K562 (cell line): Measurements from ENCODE around the gene PRKAG1. TPM values are rescaled to one million over a fixed set of nuclear protein-coding genes. Genes with fewer than 3 reads are reported as not detected.

Experiments
- ATAC-seq: fragments of 200-7000 bp; cut with Tn5 transposase; 3 replicates; pipeline ENCODE4 v1.9.1; 2020; ENCODE audit warnings: moderate library complexity
- BruUV-seq: library from RNA; stranded (reverse); fragments of 400-500 nt; replicated peaks from 2 replicates; lab custom pipeline; 2021; lab: Mats Ljungman, UMichigan
- CTCF ChIA-PET: fragments of 300-600 bp; formaldehyde crosslinking; extraction: SDS; loops from one replicate; lab custom pipeline; 2021; ENCODE audit warnings: low intra/inter-chr PET ratio; lab: Yijun Ruan, JAX
- POLR2A ChIA-PET: fragments of 300-600, 350-650 bp; sonication (Branson Sonifier 250); formaldehyde crosslinking; extraction: SDS; loops from one replicate; lab custom pipeline; 2021; ENCODE audit warnings: antibody characterized with exemption, inconsistent platforms; lab: Yijun Ruan, JAX
- DNase-seq, 4 experiments: peaks; one replicate each; pipeline versions ENCODE4 v3.0.0 to v3.0.0-alpha.2; 2011 to 2018; ENCODE audit warnings: low spot score in 3 of 4, mixed read lengths in 3 of 4; ENCODE audit errors: extremely low read depth in 1 of 4
- FAIRE-seq: peaks from 2 replicates; lab custom pipeline; 2011; peaks lifted over from hg19 to GRCh38; lab: Jason Lieb, UNC
- H2AFZ ChIP-seq: 2 replicates; pipeline ENCODE4 v1.6.0; 2011; ENCODE audit warnings: low read depth, low read length, control low read depth, inconsistent platforms
- H3K27ac ChIP-seq: fragments of 200-600 bp; 3 replicates; pipeline ENCODE4 v1.8.0; 2011; ENCODE audit warnings: low read depth, mild to moderate bottlenecking, control low read depth, inconsistent platforms, low read length, moderate library complexity, mixed read lengths; ENCODE audit errors: extremely low read depth
- H3K27me3 ChIP-seq, 2 experiments: fragments of 300-600 bp in 1 of 2; 2 replicates in 1 of 2; 3 replicates in 1 of 2; pipeline versions ENCODE4 v1.6.0 to v1.8.0; 2011; ENCODE audit warnings: inconsistent platforms in 2 of 2, low read length in 2 of 2, mild to moderate bottlenecking in 1 of 2, mixed read lengths in 1 of 2, moderate library complexity in 1 of 2; ENCODE audit not compliant: control insufficient read depth in 2 of 2, insufficient read depth in 2 of 2
- H3K36me3 ChIP-seq: fragments of 300-600 bp; 3 replicates; pipeline ENCODE4 v1.8.0; 2011; ENCODE audit warnings: mild to moderate bottlenecking, low read length, inconsistent platforms; ENCODE audit not compliant: control insufficient read depth, insufficient read depth
- H3K4me1 ChIP-seq, 2 experiments: fragments of 200-600 bp in 1 of 2; replicated peaks in 1 of 2; 2 replicates in 1 of 2; 3 replicates in 1 of 2; pipeline versions ENCODE4 v1.5.1 to v1.8.0; 2011; ENCODE audit warnings: inconsistent platforms in 2 of 2, low read length in 2 of 2, mild to moderate bottlenecking in 1 of 2, mixed read lengths in 1 of 2, moderate library complexity in 1 of 2; ENCODE audit not compliant: control insufficient read depth in 2 of 2, insufficient read depth in 2 of 2
- H3K4me2 ChIP-seq: 2 replicates; pipeline ENCODE4 v1.6.1; 2011; ENCODE audit warnings: low read length, control low read depth, inconsistent platforms, mixed read lengths; ENCODE audit not compliant: insufficient read depth
- H3K4me3 ChIP-seq: fragments of 200-600 bp; sonication (generic), shearing (Covaris generic); 2 replicates; pipeline ENCODE4 v1.5.1; 2016; ENCODE audit warnings: control low read depth, inconsistent platforms
- H3K79me2 ChIP-seq: fragments of 200-600 bp; 3 replicates; pipeline ENCODE4 v1.8.0; 2011; ENCODE audit warnings: low read length, inconsistent platforms; ENCODE audit not compliant: control insufficient read depth, insufficient read depth
- H3K9ac ChIP-seq, 2 experiments: 2 replicates each; pipeline versions ENCODE4 v1.6.0 to v1.6.1; 2011; ENCODE audit warnings: low read depth in 2 of 2, low read length in 2 of 2, control low read depth in 1 of 2, inconsistent platforms in 1 of 2, mild to moderate bottlenecking in 1 of 2, mixed read lengths in 1 of 2; ENCODE audit not compliant: insufficient read depth in 1 of 2
- H3K9me1 ChIP-seq: one replicate; pipeline ENCODE4 v1.6.0; 2011; ENCODE audit warnings: inconsistent platforms, mild to moderate bottlenecking, low read length, moderate library complexity; ENCODE audit not compliant: control insufficient read depth, insufficient read depth
- H3K9me3 ChIP-seq: replicated peaks from 2 replicates; pipeline ENCODE4 v1.5.1; 2011; ENCODE audit warnings: low read depth, low read length, inconsistent platforms; ENCODE audit not compliant: control insufficient read depth, insufficient read depth
- H4K20me1 ChIP-seq: replicated peaks from 2 replicates; pipeline ENCODE4 v1.6.1; 2011; ENCODE audit warnings: low read length, inconsistent platforms, mixed read lengths; ENCODE audit not compliant: control insufficient read depth, insufficient read depth
- FOS ChIP-seq: IDR thresholded peaks from 3 replicates; pipeline ENCODE4 v1.6.1; 2011; ENCODE audit not compliant: insufficient read length; ENCODE audit errors: extremely low read depth
- TAF9B ChIP-seq: fragments of 450-650 bp; IDR thresholded peaks from 2 replicates; pipeline ENCODE4 v1.6.1; 2018; ENCODE audit warnings: mild to moderate bottlenecking; ENCODE audit not compliant: partially characterized antibody
- ZNF274 ChIP-seq: IDR thresholded peaks from 2 replicates; pipeline ENCODE4 v1.6.1; 2011; ENCODE audit warnings: low read depth, mild to moderate bottlenecking, low read length, moderate library complexity, borderline replicate concordance
- WGBS: fragments of 100-300 bp; shearing (Covaris generic); methylation state at CpG from one replicate; pipeline ENCODE4 v1.1.6; 2016; ENCODE audit warnings: low coverage, mixed read lengths; ENCODE audit not compliant: insufficient coverage; ENCODE audit errors: missing lambda C conversion rate; 5-methylcytosine and 5-hydroxymethylcytosine counted together
- in situ Hi-C: fragments of 300-500 bp; cut with MboI; formaldehyde crosslinking; loops from 4 replicates; pipeline ENCODE4 v1.15.0; 2018; ENCODE audit warnings: inconsistent platforms, mixed read lengths
- intact Hi-C: fragments of 100-400 bp; cut with micrococcal nuclease; formaldehyde crosslinking; loops from 2 replicates; pipeline ENCODE4 v1.14.2; 2022
- polyA plus RNA-seq, 8 experiments: library from polyadenylated mRNA; depleted of rRNA in 4 of 8; stranded (reverse) in 5 of 8; unstranded in 3 of 8; fragments of >200 nt; fragmentation: Nextera tagmentation in 2 of 8; fragmentation: Illumina TruSeq in 1 of 8; extraction: Ambion mirVana in 2 of 8; extraction: Trizol in 1 of 8; gene quantifications; 2 replicates each; pipeline versions ENCODE4 v1.2.1 to v1.2.3, GENCODE V29; 2011 to 2014; ENCODE audit warnings: inconsistent platforms in 1 of 8, missing spikeins in 1 of 8
- total RNA-seq, 7 experiments: library from RNA; depleted of rRNA in 6 of 7; stranded (reverse); fragments of >200 nt in 6 of 7; fragmentation: Illumina TruSeq in 2 of 7; extraction: Trizol in 2 of 7; gene quantifications; 2 replicates each; pipeline versions ENCODE4 v1.2.1 to v1.2.3, GENCODE V29; 2011 to 2021; ENCODE audit warnings: low replicate concordance in 1 of 7
- TF ChIP-seq, protein P1 (sequence below): sonication (generic); formaldehyde crosslinking; IDR thresholded peaks from 2 replicates; pipeline ENCODE4 v1.8.1; 2023; ENCODE audit warnings: mild to moderate bottlenecking, missing genetic modification reagents

The PRKAG1 gene
- total and polyA plus RNA-seq, 9 of the 15 experiments (the other 6 are each of a cell fraction or from before 2014, with no cell fraction given): 51.1 to 126 (median 79.1) TPM

DNA sequence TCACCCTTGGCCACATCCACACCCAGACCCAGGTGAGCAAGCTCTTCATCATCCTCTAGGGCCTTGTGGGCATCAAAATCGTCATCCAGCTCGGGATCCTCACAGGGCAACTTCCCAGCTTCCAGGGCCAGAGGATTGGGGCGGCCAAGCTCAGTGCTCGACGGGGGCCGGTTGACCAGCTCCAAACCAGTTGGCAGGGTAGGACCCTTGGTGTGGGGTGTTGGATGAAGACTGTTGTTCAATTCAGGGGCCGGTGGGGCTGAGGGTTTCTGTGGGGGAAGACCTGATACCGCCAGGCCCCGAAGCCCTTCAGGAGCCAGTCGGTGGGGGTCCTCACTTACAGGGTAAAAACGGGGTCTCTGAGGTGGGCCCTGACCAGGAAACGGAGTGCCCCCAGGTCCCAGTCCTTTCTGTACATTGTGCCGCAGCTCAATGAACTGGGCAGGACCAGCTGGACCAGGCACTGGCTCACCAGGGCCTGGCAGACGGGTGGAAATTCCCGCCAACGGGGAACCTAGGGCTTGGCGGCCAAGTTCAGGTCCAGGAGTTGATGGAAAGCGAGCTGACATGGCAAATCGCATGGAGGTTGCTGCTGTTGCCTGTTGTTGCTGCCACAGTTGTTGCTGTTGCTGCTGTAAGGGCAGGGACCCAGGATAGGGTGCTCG is 19.8 kb upstream of the PRKAG1 start (continued):
- TF ChIP-seq, protein P1, sequence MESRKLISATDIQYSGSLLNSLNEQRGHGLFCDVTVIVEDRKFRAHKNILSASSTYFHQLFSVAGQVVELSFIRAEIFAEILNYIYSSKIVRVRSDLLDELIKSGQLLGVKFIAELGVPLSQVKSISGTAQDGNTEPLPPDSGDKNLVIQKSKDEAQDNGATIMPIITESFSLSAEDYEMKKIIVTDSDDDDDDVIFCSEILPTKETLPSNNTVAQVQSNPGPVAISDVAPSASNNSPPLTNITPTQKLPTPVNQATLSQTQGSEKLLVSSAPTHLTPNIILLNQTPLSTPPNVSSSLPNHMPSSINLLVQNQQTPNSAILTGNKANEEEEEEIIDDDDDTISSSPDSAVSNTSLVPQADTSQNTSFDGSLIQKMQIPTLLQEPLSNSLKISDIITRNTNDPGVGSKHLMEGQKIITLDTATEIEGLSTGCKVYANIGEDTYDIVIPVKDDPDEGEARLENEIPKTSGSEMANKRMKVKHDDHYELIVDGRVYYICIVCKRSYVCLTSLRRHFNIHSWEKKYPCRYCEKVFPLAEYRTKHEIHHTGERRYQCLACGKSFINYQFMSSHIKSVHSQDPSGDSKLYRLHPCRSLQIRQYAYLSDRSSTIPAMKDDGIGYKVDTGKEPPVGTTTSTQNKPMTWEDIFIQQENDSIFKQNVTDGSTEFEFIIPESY (CRISPR knock-in tag): peak; percentile 41; the same call in 1 of the 2 replicates
- no peak for TF ChIP-seq ZNF274

DNA sequence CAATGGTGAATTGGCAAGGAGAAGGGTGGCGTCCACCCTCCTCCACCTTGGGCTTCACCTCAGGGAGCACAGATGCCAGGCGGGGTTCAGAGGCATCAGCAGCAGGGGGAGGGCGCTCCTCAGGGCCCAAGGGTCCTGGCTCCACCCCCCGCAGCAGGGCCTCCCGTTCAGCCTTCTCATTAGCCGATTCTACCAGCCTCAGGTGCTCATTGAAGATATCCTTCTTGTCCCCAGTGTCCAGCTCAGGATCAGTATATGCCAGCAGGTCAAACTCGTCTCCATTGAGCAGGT is 19.3 kb upstream of the PRKAG1 start:
- CTCF ChIA-PET: no interaction called here
- Histone ChIP-seq H3K4me1 (peaks cover 0 to 7% of the 10 kb centered on the region in 2 experiments; a peak in 1 of 5 replicates), H3K4me2 (no peak overlapping the region), H3K9me1 (no peaks in the 10 kb centered on the region), H2AFZ (no peak overlapping the region), H3K36me3 (peaks cover 97% of the 10 kb centered on the region; the same call in 2 of the 3 replicates), H3K79me2 (no peaks in the 10 kb centered on the region), H3K9me3 (no peaks in the 10 kb centered on the region), H3K27me3 (no peaks in the 10 kb centered on the region), H3K9ac (peak overlapping the region in 1 of 2 experiments; percentile 31; a peak in 1 of 4 replicates), H4K20me1 (no peaks in the 10 kb centered on the region; the same call in 1 of the 2 replicates), H3K4me3 (no peak overlapping the region), H3K27ac (no peak overlapping the region)
- WGBS: 92% methylated on average over 7 of the region's 7 CpGs
- ATAC-seq (no peak), DNase-seq (no peak), FAIRE-seq (no peak)
- BruUV-seq: no TSS peak
- POLR2A ChIA-PET: interaction anchor here (1.1 to 12.9 kb wide), 10 partner anchors 8 to 94 kb away, joined by 3 to 78 read pairs (median 8); partner anchors contain the start of genes PRKAG1 and TUBA1B
- in situ Hi-C loops (no loop called here), intact Hi-C loops (no loop called here)
- TF ChIP-seq TAF9B (no peak), FOS (no peak)
